HG03520 (cell line): ENCODE data around the gene ATP5PB.

ENCODE experiments used
- ATAC-seq: cut with Tn5 transposase; IDR thresholded peaks from one replicate; pipeline ENCODE4 v1.9.1; 2021; ENCODE audit warnings: mild to moderate bottlenecking, moderate library complexity; ENCODE audit not compliant: unreplicated experiment

ATP5PB gene

DNA sequence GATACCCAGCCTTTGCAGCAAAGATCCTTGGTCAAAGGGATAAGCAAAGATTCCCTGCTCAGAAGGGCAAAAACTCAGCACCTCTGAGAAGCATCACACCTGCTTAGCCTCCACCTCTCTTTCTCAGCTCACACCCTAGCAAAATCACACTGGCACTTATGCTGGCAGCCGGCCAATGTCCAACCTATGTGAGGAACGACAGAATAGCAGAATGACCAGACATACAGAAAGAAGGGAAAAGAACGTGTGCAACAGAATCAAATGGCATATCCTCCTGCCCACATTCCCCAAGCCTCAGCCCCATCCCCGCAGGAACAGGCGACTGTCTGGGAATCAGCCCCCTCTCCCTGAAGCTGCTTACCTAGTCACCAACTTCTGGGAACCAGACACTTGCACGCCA lies 54.8 kb downstream of the ATP5PB start:
- ATAC-seq: no peak

DNA sequence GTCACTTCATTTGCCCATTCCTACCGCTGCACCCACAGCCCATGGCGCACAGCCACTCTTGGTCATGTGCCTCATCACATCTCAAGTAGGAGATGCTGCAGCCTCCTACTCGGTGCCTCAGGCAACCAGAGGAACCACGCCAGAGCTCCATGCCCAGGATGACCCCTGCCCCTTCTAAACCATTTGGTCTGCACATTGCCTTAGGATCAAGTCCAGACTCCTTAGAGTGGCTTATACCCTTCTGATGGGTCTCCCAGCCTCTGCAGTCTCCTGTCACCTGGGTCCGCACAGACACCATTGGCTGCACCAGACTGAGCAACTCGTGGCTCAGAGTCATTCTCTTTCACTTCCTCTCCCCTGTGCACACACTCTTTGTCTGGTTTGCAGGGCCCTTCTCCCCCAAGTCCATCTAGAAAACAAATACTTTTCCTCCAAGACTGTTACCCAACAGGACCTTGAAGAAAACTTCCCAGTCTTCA lies 56.4 kb downstream of the ATP5PB start:
- peak; percentile 70 for ATAC-seq

DNA sequence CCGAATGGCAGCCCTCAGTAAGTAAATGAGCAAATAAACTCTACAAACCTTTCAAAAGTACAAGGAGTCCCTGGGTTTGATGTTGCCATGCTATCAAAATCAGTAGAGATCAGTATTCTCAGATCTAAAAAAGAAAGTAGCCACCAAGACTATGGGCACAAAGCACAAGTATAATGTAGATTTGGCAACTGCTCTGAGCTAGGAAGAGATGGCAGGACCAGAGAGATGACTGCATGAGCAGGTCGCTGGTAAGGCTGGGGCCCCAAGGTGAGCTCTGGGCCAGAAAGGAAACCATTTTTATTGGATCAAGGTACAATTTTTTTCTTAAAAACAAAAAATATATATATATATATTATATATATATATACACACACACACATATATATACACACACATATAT lies 57.3 kb downstream of the ATP5PB start:
- ATAC-seq: no peak

DNA sequence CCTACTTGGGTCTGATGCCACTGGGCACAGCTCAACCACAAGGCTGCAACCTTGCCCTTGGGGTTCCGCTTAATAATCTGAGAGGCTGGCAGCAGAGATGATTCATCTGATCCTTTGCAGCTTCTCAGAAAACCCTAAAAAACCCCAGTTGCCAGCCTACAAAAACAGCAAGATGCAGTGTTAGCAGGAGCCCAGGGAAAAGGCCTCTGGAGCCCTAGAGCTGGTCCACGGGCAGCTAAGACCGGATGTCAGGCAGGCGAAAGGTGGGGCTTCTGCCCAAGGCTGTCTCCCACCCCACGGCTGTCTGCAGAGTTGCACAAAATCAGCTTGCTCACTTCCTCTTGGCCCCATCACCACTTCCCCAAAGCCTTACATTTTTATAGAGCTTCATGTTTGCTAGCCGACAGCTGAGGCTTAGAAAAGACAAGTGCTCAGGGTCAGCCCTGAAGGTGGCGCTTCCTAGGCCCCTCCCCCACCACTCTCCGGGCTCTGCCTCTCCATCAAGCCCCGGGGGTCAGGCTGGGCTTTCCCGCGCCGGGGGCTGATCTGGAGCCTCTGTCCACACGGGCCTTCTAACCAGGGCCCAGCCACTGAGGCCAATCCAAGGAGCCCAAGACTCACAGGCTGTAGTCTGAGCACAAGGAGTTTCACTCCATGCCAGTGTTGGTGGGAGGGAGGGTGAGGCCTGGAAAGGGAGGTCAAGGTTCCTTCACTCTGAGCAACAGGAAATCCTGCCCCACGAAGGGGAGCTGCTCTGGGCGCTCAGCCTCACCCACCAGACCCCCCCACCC lies 58.3 kb downstream of the ATP5PB start:
- ATAC-seq: peak; percentile 36

DNA sequence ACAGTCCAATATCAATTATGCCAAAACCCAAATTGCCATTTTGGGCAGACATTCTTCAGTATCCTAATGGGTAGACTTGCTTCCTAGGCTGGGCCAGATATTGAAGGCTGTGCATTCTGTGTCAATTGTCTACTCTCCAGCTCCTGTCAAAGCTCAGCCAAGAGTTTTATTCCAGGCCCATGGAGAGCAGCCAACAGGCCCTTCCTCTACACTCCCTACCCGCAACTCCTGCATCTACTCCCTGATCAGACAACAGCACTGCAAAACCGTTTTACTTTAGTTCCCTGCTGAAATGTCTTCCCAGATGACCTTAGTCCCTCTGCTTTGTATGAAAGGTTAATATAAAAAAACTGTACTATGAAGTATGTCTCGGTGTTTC lies 60.7 kb downstream of the ATP5PB start:
- ATAC-seq: no peak

DNA sequence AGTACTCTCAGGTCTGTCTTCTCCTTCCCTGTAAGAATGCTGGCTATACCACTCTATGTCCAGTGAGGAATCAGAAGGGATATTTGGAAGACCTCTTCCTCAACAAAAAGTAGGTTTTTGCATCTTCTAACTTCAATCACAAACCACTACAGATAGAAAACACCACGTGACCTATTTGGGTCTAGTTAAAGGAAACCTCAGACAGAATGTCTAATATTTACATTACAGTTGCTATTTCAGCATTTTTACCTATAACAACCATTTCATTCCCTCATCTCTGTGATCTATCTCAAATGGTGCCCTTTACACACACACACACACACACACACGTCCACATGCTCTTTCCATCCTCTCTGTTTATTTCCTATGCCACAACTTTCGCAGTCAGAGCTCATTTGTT lies 62.1 kb downstream of the ATP5PB start:
- ATAC-seq: no peak
